Measurements from ENCODE around the gene PRKCB.

GRCh38 chr16:23979982-23980381 is 144.2 kb downstream of the PRKCB start:
- TF ChIP-seq, protein P1, sequence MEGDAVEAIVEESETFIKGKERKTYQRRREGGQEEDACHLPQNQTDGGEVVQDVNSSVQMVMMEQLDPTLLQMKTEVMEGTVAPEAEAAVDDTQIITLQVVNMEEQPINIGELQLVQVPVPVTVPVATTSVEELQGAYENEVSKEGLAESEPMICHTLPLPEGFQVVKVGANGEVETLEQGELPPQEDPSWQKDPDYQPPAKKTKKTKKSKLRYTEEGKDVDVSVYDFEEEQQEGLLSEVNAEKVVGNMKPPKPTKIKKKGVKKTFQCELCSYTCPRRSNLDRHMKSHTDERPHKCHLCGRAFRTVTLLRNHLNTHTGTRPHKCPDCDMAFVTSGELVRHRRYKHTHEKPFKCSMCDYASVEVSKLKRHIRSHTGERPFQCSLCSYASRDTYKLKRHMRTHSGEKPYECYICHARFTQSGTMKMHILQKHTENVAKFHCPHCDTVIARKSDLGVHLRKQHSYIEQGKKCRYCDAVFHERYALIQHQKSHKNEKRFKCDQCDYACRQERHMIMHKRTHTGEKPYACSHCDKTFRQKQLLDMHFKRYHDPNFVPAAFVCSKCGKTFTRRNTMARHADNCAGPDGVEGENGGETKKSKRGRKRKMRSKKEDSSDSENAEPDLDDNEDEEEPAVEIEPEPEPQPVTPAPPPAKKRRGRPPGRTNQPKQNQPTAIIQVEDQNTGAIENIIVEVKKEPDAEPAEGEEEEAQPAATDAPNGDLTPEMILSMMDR (IDR thresholded peaks at IDR 0.05) = no peak
- TF ChIP-seq POLR2AphosphoS5 (IDR thresholded peaks at IDR 0.05) = no peak
